Measurements from ENCODE around the gene PADI4.

GRCh38 chr1:17333081-17333480 is 25.1 kb downstream of the PADI4 start:
- no peak for TF ChIP-seq MAX (IDR thresholded peaks at IDR 0.05)
- no peak for TF ChIP-seq TAF1 (conservative IDR thresholded peaks at IDR 0.05)
